ENCODE data around the gene RNF225.

GRCh38 chr19:58361900-58362271, 33.6 kb upstream of the RNF225 start:
- no peak for TF ChIP-seq POLR2A (IDR thresholded peaks at IDR 0.05; ENCODE audit: low read length)
- no peak for TF ChIP-seq GATA1 (IDR thresholded peaks at IDR 0.05; ENCODE audit: low read depth, low read length)

Data from erythroblast (primary cell).